ENCODE measurements around the gene DGKB.

Gene DGKB
- 0 reads per million in 3 donors for total RNA-seq

DNA sequence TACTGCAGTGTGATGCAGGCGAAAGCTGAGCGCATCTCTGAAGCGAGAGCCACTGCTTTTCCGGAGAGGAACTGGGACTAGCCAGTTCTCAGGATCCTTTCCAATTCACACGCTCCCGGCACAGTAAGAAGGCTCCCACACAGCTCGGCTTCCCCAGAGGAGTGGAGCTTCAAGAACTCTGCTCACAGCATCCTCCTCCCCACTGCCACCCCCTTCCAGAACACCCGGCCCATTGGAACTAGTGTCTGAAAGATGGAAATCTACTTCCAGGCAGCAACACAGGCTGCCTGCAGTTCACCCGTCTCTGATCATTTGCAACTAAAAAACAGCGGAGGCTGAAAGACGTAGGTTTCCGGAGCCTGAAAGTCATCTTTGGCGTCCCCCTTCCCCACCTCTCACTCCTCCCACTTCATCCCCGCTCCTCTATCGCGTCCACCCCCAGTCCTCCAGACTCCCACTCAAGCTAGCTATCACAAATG, at the start of gene DGKB:
DGKB (minus strand) TSS at position 163 of the 479 bp plus-strand sequence.
- no peak for DNase-seq
- Histone ChIP-seq H3K4me1 (ENCODE audit: control insufficient read depth, insufficient read depth, low read length, poor library complexity, severe bottlenecking) (no peaks in the 10 kb centered on the region), H3K36me3 (ENCODE audit: control insufficient read depth, insufficient read depth, low read length) (no peaks in the 10 kb centered on the region), H3K27me3 (replicated peaks; ENCODE audit: control insufficient read depth, insufficient read depth, low read length, poor library complexity, severe bottlenecking) (no peaks in the 10 kb centered on the region), H3K9me3 (ENCODE audit: control insufficient read depth, low read length) (no peaks in the 10 kb centered on the region), H3K4me3 (ENCODE audit: insufficient read depth, low read depth, low read length, poor library complexity, severe bottlenecking) (no peak within 1 kb of the TSS), H3K27ac (ENCODE audit: insufficient read depth, low read length, poor library complexity, severe bottlenecking) (no peak within 1 kb of the TSS)

DNA sequence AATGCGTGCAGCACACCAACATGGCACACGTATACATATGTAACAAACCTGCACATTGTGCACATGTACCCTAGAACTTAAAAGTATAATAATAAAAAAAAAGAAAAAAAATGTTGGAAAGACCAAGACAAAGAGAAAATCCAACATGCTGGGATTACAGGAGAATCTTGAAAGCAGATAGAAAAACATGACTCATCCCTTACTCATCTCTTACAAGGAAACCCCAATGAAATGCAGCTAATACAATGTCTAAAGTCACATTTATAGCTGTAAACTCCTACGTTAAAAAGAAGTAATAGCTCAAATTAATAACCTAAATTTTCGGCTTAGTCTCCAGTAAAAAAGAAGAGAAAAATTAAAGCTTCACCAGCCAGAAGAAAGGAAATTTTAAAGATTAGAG, 47.5 kb upstream of the DGKB start:
- no peaks in the 10 kb centered on the region for H3K27me3 ChIP-seq (replicated peaks; ENCODE audit: control insufficient read depth, insufficient read depth, low read length, poor library complexity, severe bottlenecking)
- H3K36me3 ChIP-seq (ENCODE audit: control insufficient read depth, insufficient read depth, low read length): no peaks in the 10 kb centered on the region
- no peak overlapping the region for H3K4me3 ChIP-seq (ENCODE audit: insufficient read depth, low read depth, low read length, poor library complexity, severe bottlenecking)
- no peaks in the 10 kb centered on the region for H3K9me3 ChIP-seq (ENCODE audit: control insufficient read depth, low read length)
- DNase-seq: no peak
- H3K4me1 ChIP-seq (ENCODE audit: control insufficient read depth, insufficient read depth, low read length, poor library complexity, severe bottlenecking): no peaks in the 10 kb centered on the region
- no peak overlapping the region for H3K27ac ChIP-seq (ENCODE audit: insufficient read depth, low read length, poor library complexity, severe bottlenecking)

DNA sequence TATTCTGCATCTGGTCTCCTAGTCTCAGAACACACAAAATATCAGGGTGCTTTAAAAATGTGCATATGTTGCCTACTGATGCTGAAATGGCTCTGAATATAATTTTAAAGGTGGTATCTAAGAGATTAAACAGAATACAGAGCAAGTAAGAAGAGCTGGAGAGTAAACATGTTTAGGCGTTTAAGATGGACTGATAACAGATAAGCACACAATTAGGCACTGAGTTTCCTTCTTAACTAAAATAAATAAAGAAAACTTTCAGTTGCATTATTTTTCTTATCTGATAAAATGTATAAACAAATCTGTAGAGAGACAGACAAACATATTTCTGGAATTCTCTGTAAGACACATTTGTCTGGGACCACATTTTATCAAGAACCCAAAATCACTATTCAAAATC, 35.6 kb upstream of the DGKB start:
- no peaks in the 10 kb centered on the region for H3K9me3 ChIP-seq (ENCODE audit: control insufficient read depth, low read length)
- H3K27me3 ChIP-seq (replicated peaks; ENCODE audit: control insufficient read depth, insufficient read depth, low read length, poor library complexity, severe bottlenecking): no peaks in the 10 kb centered on the region
- no peak for DNase-seq
- H3K4me3 ChIP-seq (ENCODE audit: insufficient read depth, low read depth, low read length, poor library complexity, severe bottlenecking): no peak overlapping the region
- no peaks in the 10 kb centered on the region for H3K4me1 ChIP-seq (ENCODE audit: control insufficient read depth, insufficient read depth, low read length, poor library complexity, severe bottlenecking)
- no peaks in the 10 kb centered on the region for H3K36me3 ChIP-seq (ENCODE audit: control insufficient read depth, insufficient read depth, low read length)
- no peak overlapping the region for H3K27ac ChIP-seq (ENCODE audit: insufficient read depth, low read length, poor library complexity, severe bottlenecking)

DNA sequence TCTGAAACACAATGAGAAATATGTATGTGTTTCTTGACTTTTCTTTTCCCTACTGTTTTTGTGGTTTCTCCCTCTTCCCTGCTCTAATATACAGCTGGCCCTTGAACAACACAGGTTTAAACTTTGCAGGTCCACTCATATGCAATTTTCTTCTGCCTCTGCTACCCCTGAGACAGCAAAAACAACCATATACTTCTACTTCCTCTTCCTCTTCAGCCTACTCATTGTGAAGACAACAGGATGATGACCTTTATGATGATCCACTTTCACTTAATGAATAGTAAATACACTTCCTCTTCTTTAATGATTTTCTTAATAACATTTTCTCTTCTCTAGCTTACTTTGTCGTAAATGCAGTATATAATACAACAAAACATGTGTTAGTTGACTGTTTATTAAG, 35.0 kb upstream of the DGKB start:
- Histone ChIP-seq H3K4me1 (ENCODE audit: control insufficient read depth, insufficient read depth, low read length, poor library complexity, severe bottlenecking) (no peaks in the 10 kb centered on the region), H3K27me3 (replicated peaks; ENCODE audit: control insufficient read depth, insufficient read depth, low read length, poor library complexity, severe bottlenecking) (no peaks in the 10 kb centered on the region), H3K27ac (ENCODE audit: insufficient read depth, low read length, poor library complexity, severe bottlenecking) (no peak overlapping the region), H3K36me3 (ENCODE audit: control insufficient read depth, insufficient read depth, low read length) (no peaks in the 10 kb centered on the region), H3K4me3 (ENCODE audit: insufficient read depth, low read depth, low read length, poor library complexity, severe bottlenecking) (no peak overlapping the region), H3K9me3 (ENCODE audit: control insufficient read depth, low read length) (no peaks in the 10 kb centered on the region)
- DNase-seq: no peak

DNA sequence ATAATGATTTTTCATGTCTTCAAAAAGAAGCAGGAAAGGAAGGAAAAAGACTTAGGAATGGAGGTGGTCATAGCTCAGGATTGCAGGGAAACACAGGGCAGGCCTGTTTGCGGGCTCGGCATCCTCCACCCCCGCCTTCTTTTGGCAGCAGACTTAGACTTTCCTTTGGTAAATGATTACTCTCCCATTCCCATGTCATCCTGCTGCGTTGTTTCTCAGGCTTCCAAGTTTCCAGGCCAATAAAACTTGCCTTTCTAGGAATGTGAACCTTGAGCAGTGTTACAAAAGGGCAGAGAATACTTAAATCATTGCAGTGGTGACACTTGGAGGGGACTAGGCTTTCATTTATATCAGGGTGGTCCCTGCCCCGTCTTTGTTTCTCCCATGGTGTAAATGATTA, 34.0 kb upstream of the DGKB start:
- H3K9me3 ChIP-seq (ENCODE audit: control insufficient read depth, low read length): no peaks in the 10 kb centered on the region
- DNase-seq: no peak
- H3K27ac ChIP-seq (ENCODE audit: insufficient read depth, low read length, poor library complexity, severe bottlenecking): no peak overlapping the region
- no peaks in the 10 kb centered on the region for H3K4me1 ChIP-seq (ENCODE audit: control insufficient read depth, insufficient read depth, low read length, poor library complexity, severe bottlenecking)
- H3K4me3 ChIP-seq (ENCODE audit: insufficient read depth, low read depth, low read length, poor library complexity, severe bottlenecking): no peak overlapping the region
- H3K36me3 ChIP-seq (ENCODE audit: control insufficient read depth, insufficient read depth, low read length): no peaks in the 10 kb centered on the region
- H3K27me3 ChIP-seq (replicated peaks; ENCODE audit: control insufficient read depth, insufficient read depth, low read length, poor library complexity, severe bottlenecking): no peaks in the 10 kb centered on the region

DNA sequence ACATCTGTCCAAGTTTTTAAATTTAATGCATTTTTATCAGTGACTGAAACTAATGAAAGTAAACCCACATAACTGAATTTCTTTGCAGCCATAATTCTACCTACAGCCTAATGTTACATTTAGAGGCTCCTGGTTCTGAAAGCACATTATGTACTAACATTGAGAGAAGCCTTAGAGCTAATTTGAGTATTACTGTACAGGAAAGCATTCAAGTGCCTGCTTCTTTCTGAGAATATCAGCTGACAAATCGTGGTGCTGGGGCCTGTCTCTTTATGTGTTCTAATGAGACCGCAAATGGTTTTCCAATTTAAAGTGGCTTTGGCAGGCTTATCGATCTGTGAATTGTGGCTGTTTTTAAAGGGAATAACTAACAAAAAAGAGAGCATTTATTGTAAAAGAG, 32.3 kb upstream of the DGKB start:
- no peaks in the 10 kb centered on the region for H3K9me3 ChIP-seq (ENCODE audit: control insufficient read depth, low read length)
- H3K4me3 ChIP-seq (ENCODE audit: insufficient read depth, low read depth, low read length, poor library complexity, severe bottlenecking): no peak overlapping the region
- no peak overlapping the region for H3K27ac ChIP-seq (ENCODE audit: insufficient read depth, low read length, poor library complexity, severe bottlenecking)

DNA sequence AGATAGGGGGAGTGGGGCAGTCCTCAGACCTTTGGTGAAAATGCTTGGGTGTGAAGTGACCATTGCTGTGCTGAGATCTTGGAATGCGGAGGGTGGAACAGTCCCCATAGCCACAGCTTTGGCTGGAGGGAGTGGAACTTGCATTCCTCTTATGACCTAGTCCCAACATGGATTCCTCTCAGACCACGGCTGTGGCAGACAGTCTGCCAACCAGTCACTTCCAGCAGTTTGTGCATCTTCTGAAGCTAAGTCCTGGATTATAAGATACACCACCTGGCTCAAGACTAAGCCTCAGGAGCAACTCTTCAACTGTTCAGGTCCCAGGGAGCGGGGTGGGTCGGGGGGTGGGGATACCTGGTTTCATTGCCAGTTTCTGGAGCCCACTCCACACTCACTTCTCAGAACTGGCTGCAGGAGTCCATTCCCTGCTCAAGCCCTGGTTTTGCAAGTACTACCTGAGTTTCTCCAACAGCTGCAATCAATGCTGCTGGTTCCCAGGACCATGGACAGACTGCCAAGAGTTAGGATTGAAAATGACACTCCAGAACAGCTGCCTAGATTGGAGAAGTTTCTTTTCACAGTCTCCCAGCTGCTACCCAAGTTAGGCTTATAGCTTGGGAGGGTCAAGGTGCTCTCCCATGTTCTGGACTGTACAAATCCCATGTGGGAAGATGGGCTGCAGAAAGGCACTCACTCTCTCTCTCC, 29.1 kb upstream of the DGKB start:
- Histone ChIP-seq H3K36me3 (ENCODE audit: control insufficient read depth, insufficient read depth, low read length) (no peaks in the 10 kb centered on the region), H3K4me3 (ENCODE audit: insufficient read depth, low read depth, low read length, poor library complexity, severe bottlenecking) (no peak overlapping the region), H3K27me3 (replicated peaks; ENCODE audit: control insufficient read depth, insufficient read depth, low read length, poor library complexity, severe bottlenecking) (no peaks in the 10 kb centered on the region), H3K4me1 (ENCODE audit: control insufficient read depth, insufficient read depth, low read length, poor library complexity, severe bottlenecking) (no peaks in the 10 kb centered on the region), H3K9me3 (ENCODE audit: control insufficient read depth, low read length) (no peaks in the 10 kb centered on the region), H3K27ac (ENCODE audit: insufficient read depth, low read length, poor library complexity, severe bottlenecking) (no peak overlapping the region)
- no peak for DNase-seq

More for the DNA sequence above, 32.3 kb upstream of the DGKB start:
- H3K4me1 ChIP-seq (ENCODE audit: control insufficient read depth, insufficient read depth, low read length, poor library complexity, severe bottlenecking): no peaks in the 10 kb centered on the region
- no peaks in the 10 kb centered on the region for H3K36me3 ChIP-seq (ENCODE audit: control insufficient read depth, insufficient read depth, low read length)
- no peak for DNase-seq
- H3K27me3 ChIP-seq (replicated peaks; ENCODE audit: control insufficient read depth, insufficient read depth, low read length, poor library complexity, severe bottlenecking): no peaks in the 10 kb centered on the region

DNA sequence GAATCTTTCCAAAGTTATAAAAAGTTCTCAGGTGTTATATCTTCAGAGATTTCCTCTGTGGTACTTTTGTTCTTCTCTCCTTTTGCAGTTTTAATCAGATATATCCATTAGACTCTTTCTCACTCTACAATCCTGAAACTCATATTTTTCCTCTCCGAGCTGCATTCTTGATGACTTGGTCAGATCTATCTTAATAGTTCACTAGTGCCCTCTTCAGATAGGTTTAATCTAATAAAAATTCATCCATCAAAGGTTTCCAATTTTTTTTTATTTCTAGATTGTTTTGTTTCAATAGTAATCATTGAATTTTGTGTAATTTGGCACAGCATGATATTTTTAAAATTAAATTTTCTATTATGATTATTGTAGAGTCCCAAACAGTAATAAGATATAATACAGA, 21.8 kb upstream of the DGKB start:
- H3K27ac ChIP-seq (ENCODE audit: insufficient read depth, low read length, poor library complexity, severe bottlenecking): no peak overlapping the region
- DNase-seq: no peak
- no peaks in the 10 kb centered on the region for H3K27me3 ChIP-seq (replicated peaks; ENCODE audit: control insufficient read depth, insufficient read depth, low read length, poor library complexity, severe bottlenecking)
- H3K36me3 ChIP-seq (ENCODE audit: control insufficient read depth, insufficient read depth, low read length): no peaks in the 10 kb centered on the region
- H3K4me1 ChIP-seq (ENCODE audit: control insufficient read depth, insufficient read depth, low read length, poor library complexity, severe bottlenecking): no peaks in the 10 kb centered on the region
- no peaks in the 10 kb centered on the region for H3K9me3 ChIP-seq (ENCODE audit: control insufficient read depth, low read length)
- no peak overlapping the region for H3K4me3 ChIP-seq (ENCODE audit: insufficient read depth, low read depth, low read length, poor library complexity, severe bottlenecking)

DNA sequence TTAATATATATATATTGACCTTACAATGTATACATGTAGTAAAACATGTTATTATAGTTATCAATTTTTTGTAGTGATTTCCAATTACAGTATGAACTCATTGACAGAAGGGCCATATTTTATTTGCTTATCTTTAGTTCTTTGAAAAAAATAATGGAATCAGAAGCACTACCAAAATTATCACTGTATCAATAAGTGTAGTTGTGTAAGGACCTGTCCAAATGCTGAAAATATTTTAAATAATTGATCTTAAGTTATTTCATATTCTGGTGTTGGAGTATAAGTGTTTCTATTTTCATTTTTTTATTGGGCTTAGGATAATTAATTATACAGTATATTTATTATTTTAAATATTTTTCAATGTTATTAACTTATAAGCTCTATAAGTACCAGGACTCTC, 8.5 kb upstream of the DGKB start:
- Histone ChIP-seq H3K27me3 (replicated peaks; ENCODE audit: control insufficient read depth, insufficient read depth, low read length, poor library complexity, severe bottlenecking) (no peaks in the 10 kb centered on the region), H3K27ac (ENCODE audit: insufficient read depth, low read length, poor library complexity, severe bottlenecking) (no peak overlapping the region), H3K9me3 (ENCODE audit: control insufficient read depth, low read length) (no peaks in the 10 kb centered on the region), H3K4me3 (ENCODE audit: insufficient read depth, low read depth, low read length, poor library complexity, severe bottlenecking) (no peak overlapping the region), H3K36me3 (ENCODE audit: control insufficient read depth, insufficient read depth, low read length) (no peaks in the 10 kb centered on the region), H3K4me1 (ENCODE audit: control insufficient read depth, insufficient read depth, low read length, poor library complexity, severe bottlenecking) (no peaks in the 10 kb centered on the region)
- no peak for DNase-seq

DNA sequence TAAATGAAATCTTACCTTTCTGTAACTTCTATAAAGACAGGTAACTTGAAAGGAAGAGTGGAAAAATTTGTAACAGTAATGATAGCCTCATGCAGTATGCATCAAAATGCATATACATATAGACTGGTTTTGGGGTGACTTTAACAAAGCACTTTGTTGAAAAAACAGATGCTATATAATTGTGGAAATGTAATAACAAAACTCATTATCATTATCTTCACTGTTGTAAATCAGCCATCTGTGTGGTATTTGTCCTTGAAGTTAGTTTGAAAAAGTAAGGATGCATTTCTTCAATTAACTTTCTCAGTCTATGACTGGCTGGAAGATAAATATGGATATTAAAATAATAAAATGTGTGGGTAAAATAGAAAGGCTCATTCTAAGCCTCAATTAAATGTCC, 6.1 kb upstream of the DGKB start:
- Histone ChIP-seq H3K36me3 (ENCODE audit: control insufficient read depth, insufficient read depth, low read length) (no peaks in the 10 kb centered on the region), H3K27me3 (replicated peaks; ENCODE audit: control insufficient read depth, insufficient read depth, low read length, poor library complexity, severe bottlenecking) (no peaks in the 10 kb centered on the region), H3K27ac (ENCODE audit: insufficient read depth, low read length, poor library complexity, severe bottlenecking) (no peak overlapping the region), H3K4me1 (ENCODE audit: control insufficient read depth, insufficient read depth, low read length, poor library complexity, severe bottlenecking) (no peaks in the 10 kb centered on the region), H3K9me3 (ENCODE audit: control insufficient read depth, low read length) (no peaks in the 10 kb centered on the region), H3K4me3 (ENCODE audit: insufficient read depth, low read depth, low read length, poor library complexity, severe bottlenecking) (no peak overlapping the region)
- no peak for DNase-seq

Data from effector memory CD4-positive, alpha-beta T cell (primary cell).